ENCODE results near the gene HNRNPDL. TPM values are rescaled to one million over a fixed set of nuclear protein-coding genes. Genes with fewer than 3 reads are reported as not detected.
A peak's percentile ranks its signal among the peaks of the same experiment; 100 is the strongest.
"Not testable (repeated sequence)": the region's sequence is repeated elsewhere in the genome, so short reads cannot be mapped to it uniquely, and the experiment has no call there.

The HNRNPDL gene
- total and polyA plus RNA-seq, 2 of the 13 experiments (the other 11 are each of a cell fraction or from before 2014, with no cell fraction given), result 167 to 414 TPM

DNA sequence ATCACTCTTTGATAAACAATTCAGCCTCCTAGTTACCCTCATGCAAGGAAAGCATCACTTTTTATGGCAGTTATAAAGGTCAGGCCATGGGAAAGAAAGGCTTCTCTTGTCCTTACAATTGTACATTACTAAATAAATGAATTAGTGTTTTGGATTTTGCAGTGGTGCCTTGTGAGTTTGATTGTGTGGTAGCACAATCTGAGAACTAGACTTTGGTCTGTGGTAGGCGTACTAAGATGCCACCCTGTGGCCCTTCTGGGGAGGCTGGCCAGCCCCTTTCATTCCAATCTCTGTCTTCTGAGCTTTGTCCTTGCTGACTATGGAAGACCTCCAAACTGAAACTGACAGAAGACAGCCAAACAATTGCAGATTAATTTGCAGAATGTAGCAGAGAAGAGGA is 41.9 kb downstream of the HNRNPDL start (continued):
- TF ChIP-seq, protein P1, sequence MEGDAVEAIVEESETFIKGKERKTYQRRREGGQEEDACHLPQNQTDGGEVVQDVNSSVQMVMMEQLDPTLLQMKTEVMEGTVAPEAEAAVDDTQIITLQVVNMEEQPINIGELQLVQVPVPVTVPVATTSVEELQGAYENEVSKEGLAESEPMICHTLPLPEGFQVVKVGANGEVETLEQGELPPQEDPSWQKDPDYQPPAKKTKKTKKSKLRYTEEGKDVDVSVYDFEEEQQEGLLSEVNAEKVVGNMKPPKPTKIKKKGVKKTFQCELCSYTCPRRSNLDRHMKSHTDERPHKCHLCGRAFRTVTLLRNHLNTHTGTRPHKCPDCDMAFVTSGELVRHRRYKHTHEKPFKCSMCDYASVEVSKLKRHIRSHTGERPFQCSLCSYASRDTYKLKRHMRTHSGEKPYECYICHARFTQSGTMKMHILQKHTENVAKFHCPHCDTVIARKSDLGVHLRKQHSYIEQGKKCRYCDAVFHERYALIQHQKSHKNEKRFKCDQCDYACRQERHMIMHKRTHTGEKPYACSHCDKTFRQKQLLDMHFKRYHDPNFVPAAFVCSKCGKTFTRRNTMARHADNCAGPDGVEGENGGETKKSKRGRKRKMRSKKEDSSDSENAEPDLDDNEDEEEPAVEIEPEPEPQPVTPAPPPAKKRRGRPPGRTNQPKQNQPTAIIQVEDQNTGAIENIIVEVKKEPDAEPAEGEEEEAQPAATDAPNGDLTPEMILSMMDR (CRISPR knock-in tag; IDR thresholded peaks at IDR 0.05), result peak; percentile 51
- TF ChIP-seq, protein P2, sequence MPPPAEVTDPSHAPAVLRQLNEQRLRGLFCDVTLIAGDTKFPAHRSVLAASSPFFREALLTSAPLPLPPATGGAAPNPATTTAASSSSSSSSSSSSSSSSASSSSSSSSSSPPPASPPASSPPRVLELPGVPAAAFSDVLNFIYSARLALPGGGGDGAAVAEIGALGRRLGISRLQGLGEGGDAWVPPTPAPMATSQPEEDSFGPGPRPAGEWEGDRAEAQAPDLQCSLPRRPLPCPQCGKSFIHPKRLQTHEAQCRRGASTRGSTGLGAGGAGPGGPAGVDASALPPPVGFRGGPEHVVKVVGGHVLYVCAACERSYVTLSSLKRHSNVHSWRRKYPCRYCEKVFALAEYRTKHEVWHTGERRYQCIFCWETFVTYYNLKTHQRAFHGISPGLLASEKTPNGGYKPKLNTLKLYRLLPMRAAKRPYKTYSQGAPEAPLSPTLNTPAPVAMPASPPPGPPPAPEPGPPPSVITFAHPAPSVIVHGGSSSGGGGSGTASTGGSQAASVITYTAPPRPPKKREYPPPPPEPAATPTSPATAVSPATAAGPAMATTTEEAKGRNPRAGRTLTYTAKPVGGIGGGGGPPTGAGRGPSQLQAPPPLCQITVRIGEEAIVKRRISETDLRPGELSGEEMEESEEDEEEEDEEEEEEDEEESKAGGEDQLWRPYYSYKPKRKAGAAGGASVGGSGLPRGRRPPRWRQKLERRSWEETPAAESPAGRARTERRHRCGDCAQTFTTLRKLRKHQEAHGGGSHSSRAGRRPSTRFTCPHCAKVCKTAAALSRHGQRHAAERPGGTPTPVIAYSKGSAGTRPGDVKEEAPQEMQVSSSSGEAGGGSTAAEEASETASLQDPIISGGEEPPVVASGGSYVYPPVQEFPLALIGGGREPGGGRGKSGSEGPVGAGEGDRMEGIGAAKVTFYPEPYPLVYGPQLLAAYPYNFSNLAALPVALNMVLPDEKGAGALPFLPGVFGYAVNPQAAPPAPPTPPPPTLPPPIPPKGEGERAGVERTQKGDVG (CRISPR knock-in tag; IDR thresholded peaks at IDR 0.05; ENCODE audit: borderline replicate concordance), result no peak
- no peak for TF ChIP-seq TCF7L2 (IDR thresholded peaks at IDR 0.05; ENCODE audit: low read depth, low read length)
- TF ChIP-seq ZBTB25 (CRISPR knock-in tag; IDR thresholded peaks at IDR 0.05), result no peak
- TF ChIP-seq EHMT2 (IDR thresholded peaks at IDR 0.05; ENCODE audit: borderline replicate concordance, low read depth, low read length), result no peak

DNA sequence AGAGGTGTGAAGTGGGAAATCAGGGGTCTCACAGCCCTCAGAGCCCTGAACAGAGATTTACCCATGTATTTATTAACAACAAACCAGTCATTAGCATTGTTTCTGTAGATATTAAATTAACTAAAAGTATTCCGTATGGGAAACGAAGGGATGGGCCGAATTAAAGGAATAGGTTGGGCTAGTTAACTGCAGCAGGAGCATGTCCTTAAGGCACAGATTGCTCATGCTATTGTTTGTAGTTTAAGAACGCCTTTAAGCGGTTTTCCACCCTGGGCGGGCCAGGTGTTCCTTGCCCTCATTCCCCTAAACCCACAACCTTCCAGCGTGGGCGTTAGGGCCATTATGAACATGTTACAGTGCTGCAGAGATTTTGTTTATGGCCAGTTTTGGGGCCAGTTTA is 44.0 kb downstream of the HNRNPDL start:
- H3K36me3 ChIP-seq (replicated peaks in 1 of 2; ENCODE audit: control insufficient read depth in 1 of 2, insufficient read depth in 2 of 2, low read length in 2 of 2); ATAC-seq; FAIRE-seq; BruUV-seq (replicated peaks); H3K27ac ChIP-seq (ENCODE audit: extremely low read length, insufficient read depth, low read length); H2AFZ ChIP-seq (ENCODE audit: low read length); H3K4me2 ChIP-seq (ENCODE audit: low read depth, low read length); in situ Hi-C loops (cut with HindIII; ENCODE audit: extremely low pct_ligation_motif_present, low pct_unique_long_range_greater_than_20kb); H4K20me1 ChIP-seq (ENCODE audit: insufficient read depth, low read length); H3K4me1 ChIP-seq (ENCODE audit: insufficient read depth, low read length); H3K4me3 ChIP-seq (replicated peaks in 1 of 3; ENCODE audit: insufficient read depth in 1 of 3, low read depth in 2 of 3, low read length in 3 of 3); CTCF ChIA-PET (ENCODE audit: low intra/inter-chr PET ratio, low total read pairs); POLR2A ChIA-PET; H3K79me2 ChIP-seq (ENCODE audit: insufficient read depth, low read length); DNase-seq (ENCODE audit: low spot score); intact Hi-C loops (cut with micrococcal nuclease; ENCODE audit: unreplicated experiment); H3K9ac ChIP-seq (ENCODE audit: insufficient read depth, low read depth, low read length); H3K27me3 ChIP-seq (ENCODE audit: control insufficient read depth in 1 of 2, insufficient read depth in 2 of 2, low read length in 2 of 2); H3K9me3 ChIP-seq (ENCODE audit: low read length): not testable (repeated sequence)
- WGBS (ENCODE audit: low lambda C conversion rate), result 83% methylated on average over 4 of the region's 8 CpGs
- TF ChIP-seq ZNF761 (CRISPR knock-in tag; conservative IDR thresholded peaks at IDR 0.05), result peak; percentile 95
